HL-60 (cell line): ENCODE results near the gene RHOJ.

ENCODE experiments used
- DNase-seq, 2 experiments: peaks; one replicate each; pipeline ENCODE4 v3.0.0-alpha.2; 2010 to 2020; ENCODE audit warnings: low read depth in 1 of 2, low spot score in 1 of 2
- H3K27ac ChIP-seq: fragments of 250-450 bp; sonication (Bioruptor Pico); replicated peaks from 2 replicates; pipeline ENCODE4 v1.5.1; 2020; ENCODE audit warnings: mild to moderate bottlenecking, moderate library complexity
- H3K27me3 ChIP-seq: fragments of 250-450 bp; sonication (Bioruptor Pico); 2 replicates; pipeline ENCODE4 v1.5.1; 2021; ENCODE audit warnings: mild to moderate bottlenecking, moderate library complexity; ENCODE audit not compliant: insufficient read depth, poor library complexity, severe bottlenecking
- H3K4me3 ChIP-seq: replicated peaks from 2 replicates; pipeline ENCODE4 v1.5.1; 2011; ENCODE audit warnings: mild to moderate bottlenecking, control low read depth, low read length; ENCODE audit not compliant: insufficient read depth
- GABPA ChIP-seq: IDR thresholded peaks from 2 replicates; pipeline ENCODE4 v1.6.1; 2012; ENCODE audit warnings: low read depth
- POLR2AphosphoS5 ChIP-seq: IDR thresholded peaks from 2 replicates; pipeline ENCODE4 v1.6.1; 2012; ENCODE audit warnings: low read depth
- SPI1 ChIP-seq: IDR thresholded peaks from 2 replicates; pipeline ENCODE4 v1.6.1; 2012; ENCODE audit warnings: low read depth, mild to moderate bottlenecking, borderline replicate concordance
- TF ChIP-seq, protein P1 (sequence below): IDR thresholded peaks from 2 replicates; pipeline ENCODE4 v1.6.1; 2012; ENCODE audit warnings: low read depth; ENCODE audit not compliant: insufficient replicate concordance
- TF ChIP-seq, protein P2 (sequence below): IDR thresholded peaks from one replicate; pipeline ENCODE4 v1.5.1; 2011; ENCODE audit warnings: low read length, control low read depth, inconsistent platforms; ENCODE audit not compliant: insufficient read depth

Gene RHOJ

DNA sequence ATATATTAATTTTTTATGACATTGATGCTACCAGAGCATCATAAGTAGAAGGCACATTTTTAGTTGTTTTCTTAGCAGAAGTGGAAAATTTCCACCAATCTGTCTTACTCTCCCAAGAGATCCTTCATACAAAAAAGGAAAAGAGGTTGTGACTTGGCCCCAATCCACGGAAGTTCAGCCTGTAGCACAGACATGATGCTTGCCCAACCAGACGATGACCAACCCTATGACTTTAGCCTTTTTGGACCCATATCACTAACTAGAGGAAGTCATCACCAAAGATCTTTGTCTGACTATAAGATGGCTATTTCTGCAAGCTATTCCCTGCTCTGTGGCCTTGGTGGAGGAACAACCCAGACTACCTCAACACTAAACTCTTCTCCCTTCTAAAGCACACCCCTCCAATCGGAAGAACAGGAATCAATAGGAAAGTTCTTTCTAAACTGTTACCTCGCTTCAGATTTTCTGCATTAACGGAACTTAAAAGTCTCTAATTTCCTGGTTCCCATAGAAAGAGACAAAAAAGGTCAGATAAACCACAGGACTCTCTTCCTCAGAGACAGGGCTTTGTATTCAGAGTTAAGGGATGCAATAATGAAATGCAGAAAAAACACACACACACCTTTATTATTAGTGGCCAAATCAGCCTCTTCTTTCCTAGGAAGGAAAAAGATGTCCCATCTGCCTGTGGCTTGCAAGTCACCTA, 4.1 kb upstream of the RHOJ start:
- no peak for TF ChIP-seq POLR2AphosphoS5
- TF ChIP-seq GABPA, result no peak
- TF ChIP-seq, protein P1, sequence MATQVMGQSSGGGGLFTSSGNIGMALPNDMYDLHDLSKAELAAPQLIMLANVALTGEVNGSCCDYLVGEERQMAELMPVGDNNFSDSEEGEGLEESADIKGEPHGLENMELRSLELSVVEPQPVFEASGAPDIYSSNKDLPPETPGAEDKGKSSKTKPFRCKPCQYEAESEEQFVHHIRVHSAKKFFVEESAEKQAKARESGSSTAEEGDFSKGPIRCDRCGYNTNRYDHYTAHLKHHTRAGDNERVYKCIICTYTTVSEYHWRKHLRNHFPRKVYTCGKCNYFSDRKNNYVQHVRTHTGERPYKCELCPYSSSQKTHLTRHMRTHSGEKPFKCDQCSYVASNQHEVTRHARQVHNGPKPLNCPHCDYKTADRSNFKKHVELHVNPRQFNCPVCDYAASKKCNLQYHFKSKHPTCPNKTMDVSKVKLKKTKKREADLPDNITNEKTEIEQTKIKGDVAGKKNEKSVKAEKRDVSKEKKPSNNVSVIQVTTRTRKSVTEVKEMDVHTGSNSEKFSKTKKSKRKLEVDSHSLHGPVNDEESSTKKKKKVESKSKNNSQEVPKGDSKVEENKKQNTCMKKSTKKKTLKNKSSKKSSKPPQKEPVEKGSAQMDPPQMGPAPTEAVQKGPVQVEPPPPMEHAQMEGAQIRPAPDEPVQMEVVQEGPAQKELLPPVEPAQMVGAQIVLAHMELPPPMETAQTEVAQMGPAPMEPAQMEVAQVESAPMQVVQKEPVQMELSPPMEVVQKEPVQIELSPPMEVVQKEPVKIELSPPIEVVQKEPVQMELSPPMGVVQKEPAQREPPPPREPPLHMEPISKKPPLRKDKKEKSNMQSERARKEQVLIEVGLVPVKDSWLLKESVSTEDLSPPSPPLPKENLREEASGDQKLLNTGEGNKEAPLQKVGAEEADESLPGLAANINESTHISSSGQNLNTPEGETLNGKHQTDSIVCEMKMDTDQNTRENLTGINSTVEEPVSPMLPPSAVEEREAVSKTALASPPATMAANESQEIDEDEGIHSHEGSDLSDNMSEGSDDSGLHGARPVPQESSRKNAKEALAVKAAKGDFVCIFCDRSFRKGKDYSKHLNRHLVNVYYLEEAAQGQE, result no peak
- H3K27ac ChIP-seq, result no peak overlapping the region
- H3K4me3 ChIP-seq, result no peak overlapping the region
- H3K27me3 ChIP-seq, result no peaks in the 10 kb centered on the region
- DNase-seq, result no peak

DNA sequence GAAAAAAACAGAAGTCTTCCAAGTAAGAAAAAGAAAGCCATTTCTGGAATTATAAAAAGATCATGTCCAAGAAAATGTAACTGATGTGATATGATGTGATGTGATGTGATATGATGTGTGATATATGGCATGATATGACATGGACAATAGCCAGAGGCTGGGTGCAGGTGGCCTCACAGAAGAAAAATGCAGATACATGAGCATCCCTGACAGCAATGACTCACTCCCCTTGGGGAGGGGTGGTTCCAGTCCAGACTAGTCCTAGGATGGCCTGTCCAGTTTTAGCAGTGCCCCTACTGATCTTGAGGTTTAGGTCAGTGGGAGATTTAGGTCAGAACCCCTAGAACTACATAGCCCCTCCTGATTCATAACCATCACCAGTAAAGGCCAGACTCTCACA, 3.5 kb upstream of the RHOJ start:
- no peaks in the 10 kb centered on the region for H3K27me3 ChIP-seq

DNA sequence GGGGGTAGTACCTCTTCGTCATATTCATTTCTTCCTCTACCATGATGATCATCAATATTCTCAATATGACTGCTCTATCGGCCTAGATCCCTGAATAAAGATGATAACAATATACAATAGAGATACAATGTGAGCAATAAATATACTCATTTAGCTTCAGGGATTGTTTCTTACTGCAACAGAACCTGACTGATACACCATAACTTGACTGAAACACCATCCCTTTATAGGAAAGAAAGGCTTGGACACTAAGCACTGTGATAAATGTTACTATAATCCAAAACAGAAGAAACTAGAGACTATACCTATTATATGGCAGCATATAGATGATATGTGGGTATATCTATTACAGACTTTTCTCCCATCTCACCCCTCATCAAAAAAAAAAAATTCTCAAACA, 1.2 kb upstream of the RHOJ start:
- Histone ChIP-seq H3K27me3 (no peaks in the 10 kb centered on the region), H3K27ac (no peak overlapping the region), H3K4me3 (no peak overlapping the region)
- TF ChIP-seq POLR2AphosphoS5, result no peak
- TF ChIP-seq, protein P2, sequence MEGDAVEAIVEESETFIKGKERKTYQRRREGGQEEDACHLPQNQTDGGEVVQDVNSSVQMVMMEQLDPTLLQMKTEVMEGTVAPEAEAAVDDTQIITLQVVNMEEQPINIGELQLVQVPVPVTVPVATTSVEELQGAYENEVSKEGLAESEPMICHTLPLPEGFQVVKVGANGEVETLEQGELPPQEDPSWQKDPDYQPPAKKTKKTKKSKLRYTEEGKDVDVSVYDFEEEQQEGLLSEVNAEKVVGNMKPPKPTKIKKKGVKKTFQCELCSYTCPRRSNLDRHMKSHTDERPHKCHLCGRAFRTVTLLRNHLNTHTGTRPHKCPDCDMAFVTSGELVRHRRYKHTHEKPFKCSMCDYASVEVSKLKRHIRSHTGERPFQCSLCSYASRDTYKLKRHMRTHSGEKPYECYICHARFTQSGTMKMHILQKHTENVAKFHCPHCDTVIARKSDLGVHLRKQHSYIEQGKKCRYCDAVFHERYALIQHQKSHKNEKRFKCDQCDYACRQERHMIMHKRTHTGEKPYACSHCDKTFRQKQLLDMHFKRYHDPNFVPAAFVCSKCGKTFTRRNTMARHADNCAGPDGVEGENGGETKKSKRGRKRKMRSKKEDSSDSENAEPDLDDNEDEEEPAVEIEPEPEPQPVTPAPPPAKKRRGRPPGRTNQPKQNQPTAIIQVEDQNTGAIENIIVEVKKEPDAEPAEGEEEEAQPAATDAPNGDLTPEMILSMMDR, result no peak
- no peak for TF ChIP-seq GABPA
- no peak for TF ChIP-seq SPI1
- TF ChIP-seq, protein P1, result no peak
- no peak for DNase-seq

More for the DNA sequence above, 3.5 kb upstream of the RHOJ start:
- H3K27ac ChIP-seq, result no peak overlapping the region
- no peak for DNase-seq
- TF ChIP-seq, protein P1, result no peak
- TF ChIP-seq GABPA (no peak), POLR2AphosphoS5 (no peak), SPI1 (no peak)
- TF ChIP-seq, protein P2, result no peak
- H3K4me3 ChIP-seq, result no peak overlapping the region
